Measurements from ENCODE around the gene REG1B.

DNA sequence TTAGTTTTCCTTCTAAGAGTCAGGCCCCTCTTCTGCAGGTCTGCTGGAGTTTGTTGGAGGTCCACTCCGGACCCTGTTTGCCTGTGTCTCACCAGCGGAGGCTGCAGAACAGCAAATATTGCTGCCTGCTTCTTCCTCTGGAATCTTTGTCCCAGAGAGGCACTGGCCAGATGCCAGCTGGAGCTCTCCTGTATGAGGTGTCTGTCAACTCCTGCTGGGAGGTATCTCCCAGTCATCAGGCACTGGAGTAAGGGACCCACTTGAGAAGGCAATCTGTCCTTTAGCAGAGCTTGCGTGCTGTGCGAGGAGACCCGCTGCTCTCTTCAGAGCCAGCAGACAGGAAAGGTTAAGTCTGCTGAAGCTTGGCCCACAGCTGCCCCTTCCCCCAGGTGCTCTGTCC, 4.8 kb downstream of the REG1B start:
- TF ChIP-seq, protein P1, sequence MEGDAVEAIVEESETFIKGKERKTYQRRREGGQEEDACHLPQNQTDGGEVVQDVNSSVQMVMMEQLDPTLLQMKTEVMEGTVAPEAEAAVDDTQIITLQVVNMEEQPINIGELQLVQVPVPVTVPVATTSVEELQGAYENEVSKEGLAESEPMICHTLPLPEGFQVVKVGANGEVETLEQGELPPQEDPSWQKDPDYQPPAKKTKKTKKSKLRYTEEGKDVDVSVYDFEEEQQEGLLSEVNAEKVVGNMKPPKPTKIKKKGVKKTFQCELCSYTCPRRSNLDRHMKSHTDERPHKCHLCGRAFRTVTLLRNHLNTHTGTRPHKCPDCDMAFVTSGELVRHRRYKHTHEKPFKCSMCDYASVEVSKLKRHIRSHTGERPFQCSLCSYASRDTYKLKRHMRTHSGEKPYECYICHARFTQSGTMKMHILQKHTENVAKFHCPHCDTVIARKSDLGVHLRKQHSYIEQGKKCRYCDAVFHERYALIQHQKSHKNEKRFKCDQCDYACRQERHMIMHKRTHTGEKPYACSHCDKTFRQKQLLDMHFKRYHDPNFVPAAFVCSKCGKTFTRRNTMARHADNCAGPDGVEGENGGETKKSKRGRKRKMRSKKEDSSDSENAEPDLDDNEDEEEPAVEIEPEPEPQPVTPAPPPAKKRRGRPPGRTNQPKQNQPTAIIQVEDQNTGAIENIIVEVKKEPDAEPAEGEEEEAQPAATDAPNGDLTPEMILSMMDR (conservative IDR thresholded peaks at IDR 0.05): no peak
- no peak for TF ChIP-seq ZFX (IDR thresholded peaks at IDR 0.05)
